ENCODE measurements around the gene STAG2.

STAG2 gene

GRCh38 chrX:123943074-123943473, 18.4 kb upstream of the STAG2 start:
- Histone ChIP-seq H3K27me3 (ENCODE audit: insufficient read depth, poor library complexity, severe bottlenecking) (no peaks in the 10 kb centered on the region), H3K27ac (replicated peaks) (no peak overlapping the region), H3K4me3 (replicated peaks; ENCODE audit: insufficient read depth, low read length) (no peak overlapping the region)
- TF ChIP-seq GABPA (IDR thresholded peaks at IDR 0.05; ENCODE audit: low read depth) (no peak), REST (IDR thresholded peaks at IDR 0.05; ENCODE audit: insufficient replicate concordance, low read depth) (no peak), POLR2AphosphoS5 (IDR thresholded peaks at IDR 0.05; ENCODE audit: low read depth) (no peak), SPI1 (IDR thresholded peaks at IDR 0.05; ENCODE audit: borderline replicate concordance, low read depth) (no peak), CTCF (IDR thresholded peaks at IDR 0.05; ENCODE audit: insufficient read depth, low read length) (no peak)
- no peak for DNase-seq (ENCODE audit: low read depth in 1 of 2, low spot score in 1 of 2)

GRCh38 chrX:123943488-123943887, 18.0 kb upstream of the STAG2 start:
- DNase-seq (ENCODE audit: low read depth in 1 of 2, low spot score in 1 of 2): no peak
- H3K27ac ChIP-seq (replicated peaks): no peak overlapping the region
- H3K4me3 ChIP-seq (replicated peaks; ENCODE audit: insufficient read depth, low read length): no peak overlapping the region
- TF ChIP-seq REST (IDR thresholded peaks at IDR 0.05; ENCODE audit: insufficient replicate concordance, low read depth) (no peak), POLR2AphosphoS5 (IDR thresholded peaks at IDR 0.05; ENCODE audit: low read depth) (no peak), CTCF (IDR thresholded peaks at IDR 0.05; ENCODE audit: insufficient read depth, low read length) (no peak), SPI1 (IDR thresholded peaks at IDR 0.05; ENCODE audit: borderline replicate concordance, low read depth) (no peak), GABPA (IDR thresholded peaks at IDR 0.05; ENCODE audit: low read depth) (no peak)
- H3K27me3 ChIP-seq (ENCODE audit: insufficient read depth, poor library complexity, severe bottlenecking): no peaks in the 10 kb centered on the region

GRCh38 chrX:123949846-123950245, 11.7 kb upstream of the STAG2 start:
- H3K27me3 ChIP-seq (ENCODE audit: insufficient read depth, poor library complexity, severe bottlenecking): no peaks in the 10 kb centered on the region
- no peak for TF ChIP-seq REST (IDR thresholded peaks at IDR 0.05; ENCODE audit: insufficient replicate concordance, low read depth)
- TF ChIP-seq SPI1 (IDR thresholded peaks at IDR 0.05; ENCODE audit: borderline replicate concordance, low read depth): no peak
- TF ChIP-seq GABPA (IDR thresholded peaks at IDR 0.05; ENCODE audit: low read depth): no peak
- no peak for TF ChIP-seq POLR2AphosphoS5 (IDR thresholded peaks at IDR 0.05; ENCODE audit: low read depth)
- no peak for TF ChIP-seq CTCF (IDR thresholded peaks at IDR 0.05; ENCODE audit: insufficient read depth, low read length)
- no peak for DNase-seq (ENCODE audit: low read depth in 1 of 2, low spot score in 1 of 2)
- no peak overlapping the region for H3K27ac ChIP-seq (replicated peaks)
- no peak overlapping the region for H3K4me3 ChIP-seq (replicated peaks; ENCODE audit: insufficient read depth, low read length)
